Activated CD4-positive, alpha-beta T cell treated with anti-CD3 and anti-CD28 coated beads for 36 hours (primary cell): ENCODE measurements around the gene COL6A6. TPM values are rescaled to one million over a fixed set of nuclear protein-coding genes. Genes with fewer than 3 reads are reported as not detected.

Experiments used
- ATAC-seq: fragments of 200-7000 bp; cut with Tn5 transposase; one replicate; pipeline ENCODE4 v1.10.0; 2021; ENCODE audit warnings: mild to moderate bottlenecking, moderate library complexity
- CTCF ChIA-PET: fragments of 350-600 bp; sonication (Branson Sonifier 250); formaldehyde crosslinking; loops from one replicate; lab custom pipeline; 2021; ENCODE audit warnings: antibody characterized with exemption; lab: Charles Lee
- POLR2A ChIA-PET: fragments of 350-600 bp; sonication (Branson Sonifier 250); formaldehyde crosslinking; loops from one replicate; lab custom pipeline; 2021; ENCODE audit warnings: antibody characterized with exemption, inconsistent platforms; lab: Charles Lee
- DNase-seq: peaks from one replicate; pipeline ENCODE4 v3.0.0-alpha.2; 2020
- H3K27ac Mint-ChIP-seq: one replicate; pipeline ENCODE4 v1.8.0; 2021; ENCODE audit warnings: mixed read lengths
- H3K27me3 Mint-ChIP-seq: one replicate; pipeline ENCODE4 v1.8.0; 2021; ENCODE audit warnings: mixed read lengths
- H3K36me3 Mint-ChIP-seq: one replicate; pipeline ENCODE4 v1.8.0; 2021; ENCODE audit warnings: low read depth, mixed read lengths
- H3K4me1 Mint-ChIP-seq: one replicate; pipeline ENCODE4 v1.8.0; 2021; ENCODE audit warnings: mixed read lengths
- H3K4me3 Mint-ChIP-seq: one replicate; pipeline ENCODE4 v1.8.0; 2021; ENCODE audit warnings: mild to moderate bottlenecking, moderate library complexity, mixed read lengths
- H3K9me3 Mint-ChIP-seq: one replicate; pipeline ENCODE4 v1.8.0; 2021; ENCODE audit warnings: low read depth, mixed read lengths
- intact Hi-C, 2 experiments: fragments of 100-400 bp; cut with DNase I in 1 of 2; cut with micrococcal nuclease in 1 of 2; formaldehyde crosslinking; loops; one replicate each; pipeline versions ENCODE4 v1.14.2 to v1.15.1; 2022 to 2024; cut with DNase I, micrococcal nuclease
- total RNA-seq, 2 experiments: library from RNA; stranded (reverse); gene quantifications; one replicate each; pipeline ENCODE4 v1.2.3, GENCODE V29; 2021

The COL6A6 gene
- not detected for total RNA-seq

DNA sequence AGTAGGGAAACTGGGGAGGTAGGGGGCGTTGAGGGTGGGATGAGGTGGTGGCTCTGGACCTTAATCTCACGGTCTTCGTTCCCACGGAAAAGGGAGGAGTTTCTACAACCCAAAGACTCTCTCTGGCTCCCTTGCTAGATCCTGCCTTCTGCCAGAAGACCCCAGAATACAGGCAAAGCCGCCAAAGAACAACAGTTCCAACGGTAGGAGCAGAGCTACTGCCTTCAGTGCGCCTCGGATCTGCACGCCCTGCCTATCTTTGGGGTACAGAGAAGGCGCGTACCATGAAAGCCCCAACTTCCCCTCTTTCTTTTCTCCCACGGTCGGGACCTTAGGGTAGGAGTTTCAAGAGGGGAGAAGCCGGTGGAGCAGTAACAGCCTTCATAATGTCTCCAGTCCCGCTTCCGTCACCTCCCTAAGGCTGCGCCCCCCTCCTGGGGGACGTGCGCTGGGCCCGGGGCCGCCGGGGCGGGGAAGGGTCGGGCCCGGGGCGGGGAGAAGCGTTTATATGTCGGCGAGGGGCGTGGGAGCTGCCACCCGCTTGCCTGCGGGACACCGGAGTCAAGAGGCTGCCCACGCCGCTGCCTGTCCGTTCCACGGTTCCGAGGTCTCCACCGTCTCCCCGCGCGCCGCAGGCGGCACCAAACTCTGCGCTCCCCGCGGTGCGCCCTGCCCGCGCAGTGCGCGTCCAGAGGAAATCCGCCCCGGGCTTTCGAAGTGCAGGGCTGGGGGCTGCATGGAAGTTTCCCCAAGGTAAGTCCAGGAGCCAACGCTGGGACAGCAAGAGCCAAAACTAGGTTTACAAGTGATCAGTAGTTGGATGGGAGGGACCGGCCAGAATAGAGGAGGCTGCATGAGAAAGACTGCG is at the start of gene COL6A6:
COL6A6 (plus strand) TSS at position 533 of the 868 bp plus-strand sequence. CDS start 43,188 bp downstream, outside the sequence.
- POLR2A ChIA-PET, result no interaction called here
- ATAC-seq (no peak), DNase-seq (no peak)
- Mint-ChIP-seq H3K27ac (no peak within 1 kb of the TSS), H3K4me3 (no peak within 1 kb of the TSS), H3K4me1 (peaks cover 2% of the 10 kb centered on the region), H3K9me3 (no peaks in the 10 kb centered on the region), H3K36me3 (no peaks in the 10 kb centered on the region), H3K27me3 (peaks cover 44% of the 10 kb centered on the region)
- CTCF ChIA-PET, result no interaction called here
- intact Hi-C loops, result no loop called here

DNA sequence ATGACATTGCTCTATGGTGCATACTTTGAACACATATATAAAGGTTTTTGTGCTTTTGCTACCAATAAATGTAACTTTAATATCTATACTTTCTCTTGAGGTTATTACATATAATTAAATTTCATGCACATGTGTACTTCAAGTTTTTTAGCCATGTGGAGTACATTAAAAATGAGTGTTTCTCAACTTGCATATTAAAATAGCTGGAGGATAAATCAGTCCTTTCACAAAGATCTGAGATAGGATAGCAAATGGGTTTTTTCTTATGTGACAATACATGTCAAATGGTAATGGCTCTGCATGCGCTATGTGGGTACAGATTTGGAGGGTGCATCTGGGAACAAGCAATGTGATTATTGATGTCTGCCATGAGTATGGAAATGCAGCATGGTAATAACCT is 48.7 kb upstream of the COL6A6 start:
- no peak for ATAC-seq
- Mint-ChIP-seq H3K9me3 (no peaks in the 10 kb centered on the region), H3K4me1 (no peaks in the 10 kb centered on the region), H3K4me3 (no peak overlapping the region), H3K36me3 (no peaks in the 10 kb centered on the region), H3K27me3 (peaks cover 32% of the 10 kb centered on the region), H3K27ac (no peak overlapping the region)
- CTCF ChIA-PET, result no interaction called here
- intact Hi-C loops, result no loop called here
- POLR2A ChIA-PET, result no interaction called here
- no peak for DNase-seq

DNA sequence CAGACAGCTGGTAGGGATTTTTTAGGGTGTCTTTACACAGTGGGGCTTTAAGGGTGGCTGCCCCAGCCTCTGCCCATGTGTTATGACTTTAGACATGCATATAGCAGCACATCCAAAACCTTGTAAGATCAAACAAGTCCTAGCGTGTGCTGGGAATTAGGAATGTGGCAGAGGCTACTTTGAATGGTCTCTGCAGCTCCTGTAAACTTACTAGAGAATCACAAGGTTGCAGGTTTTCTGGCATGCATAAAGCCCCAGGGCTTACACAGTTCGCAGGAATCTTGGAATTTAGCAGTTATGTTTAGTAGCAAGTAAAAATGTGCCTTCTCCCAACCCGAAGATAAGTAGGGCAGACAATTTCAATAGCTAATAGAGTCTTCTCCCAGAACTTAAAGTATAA is 46.9 kb upstream of the COL6A6 start:
- DNase-seq (no peak), ATAC-seq (no peak)
- no peaks in the 10 kb centered on the region for H3K36me3 Mint-ChIP-seq
- CTCF ChIA-PET, result no interaction called here
- intact Hi-C loops, result no loop called here
- H3K27me3 Mint-ChIP-seq, result peaks cover 29% of the 10 kb centered on the region
- no peaks in the 10 kb centered on the region for H3K9me3 Mint-ChIP-seq
- no peak overlapping the region for H3K27ac Mint-ChIP-seq
- no peak overlapping the region for H3K4me3 Mint-ChIP-seq
- POLR2A ChIA-PET, result no interaction called here
- no peaks in the 10 kb centered on the region for H3K4me1 Mint-ChIP-seq

DNA sequence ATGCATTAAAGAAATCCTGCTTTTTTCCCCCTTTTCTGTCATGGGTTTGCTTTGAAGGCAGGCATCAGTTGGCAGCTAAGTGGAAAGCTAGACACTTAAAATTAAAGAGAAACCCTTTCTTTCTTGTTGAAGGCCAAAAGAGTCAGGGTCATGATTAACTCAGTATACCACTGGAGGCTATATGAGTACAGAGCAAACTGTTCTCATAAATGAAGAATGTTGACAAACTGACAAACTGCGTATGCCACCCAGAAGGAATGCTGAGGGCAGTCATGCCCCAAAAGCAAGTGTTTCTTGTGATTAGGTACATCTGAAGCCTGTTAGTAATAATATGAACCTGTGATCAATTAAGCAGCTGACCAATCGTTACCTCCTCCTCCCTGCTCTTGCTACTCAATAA is 43.6 kb upstream of the COL6A6 start:
- DNase-seq (no peak), ATAC-seq (no peak)
- ChIA-PET POLR2A (no interaction called here), CTCF (no interaction called here)
- intact Hi-C loops, result no loop called here
- Mint-ChIP-seq H3K36me3 (no peaks in the 10 kb centered on the region), H3K9me3 (peaks cover 3% of the 10 kb centered on the region), H3K4me1 (no peaks in the 10 kb centered on the region), H3K4me3 (no peak overlapping the region), H3K27ac (no peak overlapping the region), H3K27me3 (peaks cover 22% of the 10 kb centered on the region)

GRCh38 chr3:130480736-130481135 is 36.2 kb upstream of the COL6A6 start:
- no peaks in the 10 kb centered on the region for H3K36me3 Mint-ChIP-seq
- H3K9me3 Mint-ChIP-seq, result peaks cover 3% of the 10 kb centered on the region
- ChIA-PET CTCF (no interaction called here), POLR2A (no interaction called here)
- no peak for DNase-seq
- H3K27ac Mint-ChIP-seq, result no peak overlapping the region
- ATAC-seq, result no peak
- H3K27me3 Mint-ChIP-seq, result peaks cover 7% of the 10 kb centered on the region
- intact Hi-C loops, result no loop called here
- H3K4me1 Mint-ChIP-seq, result no peaks in the 10 kb centered on the region
- no peak overlapping the region for H3K4me3 Mint-ChIP-seq

- CTCF ChIA-PET, result no interaction called here
- H3K4me3 Mint-ChIP-seq, result no peak overlapping the region
- intact Hi-C loops, result no loop called here
- H3K9me3 Mint-ChIP-seq, result no peaks in the 10 kb centered on the region
- POLR2A ChIA-PET, result no interaction called here
- peaks cover 2% of the 10 kb centered on the region for H3K27me3 Mint-ChIP-seq
- H3K4me1 Mint-ChIP-seq, result no peaks in the 10 kb centered on the region
- no peak overlapping the region for H3K27ac Mint-ChIP-seq
- DNase-seq (no peak), ATAC-seq (no peak)
- H3K36me3 Mint-ChIP-seq, result no peaks in the 10 kb centered on the region
These were observed 28.7 kb upstream of the COL6A6 start for GRCh38 chr3:130488288-130488687.

- Mint-ChIP-seq H3K27ac (no peak overlapping the region), H3K27me3 (peaks cover 3% of the 10 kb centered on the region), H3K36me3 (no peaks in the 10 kb centered on the region), H3K9me3 (no peaks in the 10 kb centered on the region), H3K4me1 (no peaks in the 10 kb centered on the region), H3K4me3 (no peak overlapping the region)
- intact Hi-C loops, result no loop called here
- DNase-seq, result no peak
- ChIA-PET POLR2A (no interaction called here), CTCF (no interaction called here)
- no peak for ATAC-seq
These were observed 28.1 kb upstream of the COL6A6 start for GRCh38 chr3:130488769-130489450.

GRCh38 chr3:130490241-130490640 is 26.7 kb upstream of the COL6A6 start:
- H3K36me3 Mint-ChIP-seq, result no peaks in the 10 kb centered on the region
- peaks cover 7% of the 10 kb centered on the region for H3K27me3 Mint-ChIP-seq
- ATAC-seq (no peak), DNase-seq (no peak)
- H3K9me3 Mint-ChIP-seq, result no peaks in the 10 kb centered on the region
- no peak overlapping the region for H3K4me3 Mint-ChIP-seq
- CTCF ChIA-PET, result no interaction called here
- H3K4me1 Mint-ChIP-seq, result no peaks in the 10 kb centered on the region
- no peak overlapping the region for H3K27ac Mint-ChIP-seq
- intact Hi-C loops, result no loop called here
- POLR2A ChIA-PET, result no interaction called here

DNA sequence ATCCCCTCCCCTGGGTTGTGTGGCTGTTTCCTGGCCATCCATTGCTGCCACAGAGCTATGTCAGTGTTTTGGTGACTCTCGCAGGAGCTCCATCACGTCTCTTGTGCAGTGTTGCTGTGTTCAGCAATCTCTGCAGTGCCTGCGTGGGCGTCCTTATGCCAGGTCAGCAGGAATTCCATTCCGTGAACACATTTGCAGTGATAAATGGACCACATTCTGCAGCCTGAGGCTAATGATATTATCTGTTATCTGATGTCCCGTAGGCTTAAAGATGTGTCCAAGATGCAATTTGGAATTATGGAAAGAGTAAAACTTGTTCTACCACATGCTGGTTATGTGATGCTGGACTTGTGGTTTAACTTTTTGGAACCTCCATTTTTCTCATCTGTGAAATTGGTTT is 25.5 kb upstream of the COL6A6 start:
- no peak overlapping the region for H3K4me3 Mint-ChIP-seq
- DNase-seq (no peak), ATAC-seq (no peak)
- CTCF ChIA-PET, result no interaction called here
- H3K4me1 Mint-ChIP-seq, result no peaks in the 10 kb centered on the region
- no peaks in the 10 kb centered on the region for H3K36me3 Mint-ChIP-seq
- intact Hi-C loops, result no loop called here
- no peak overlapping the region for H3K27ac Mint-ChIP-seq
- H3K9me3 Mint-ChIP-seq, result no peaks in the 10 kb centered on the region
- H3K27me3 Mint-ChIP-seq, result peaks cover 7% of the 10 kb centered on the region
- POLR2A ChIA-PET, result no interaction called here

- Mint-ChIP-seq H3K36me3 (no peaks in the 10 kb centered on the region), H3K4me1 (no peaks in the 10 kb centered on the region), H3K4me3 (no peak overlapping the region), H3K27me3 (peaks cover 22% of the 10 kb centered on the region), H3K27ac (no peak overlapping the region), H3K9me3 (no peaks in the 10 kb centered on the region)
- DNase-seq (no peak), ATAC-seq (no peak)
- intact Hi-C loops, result no loop called here
- ChIA-PET POLR2A (no interaction called here), CTCF (interaction anchor here (0.9 to 1.2 kb wide), 3 partner anchors 10 to 229 kb away, joined by 3 to 4 read pairs (median 3); no protein-coding TSS in a partner anchor)
These were observed 12.3 kb upstream of the COL6A6 start for GRCh38 chr3:130504701-130505100.

DNA sequence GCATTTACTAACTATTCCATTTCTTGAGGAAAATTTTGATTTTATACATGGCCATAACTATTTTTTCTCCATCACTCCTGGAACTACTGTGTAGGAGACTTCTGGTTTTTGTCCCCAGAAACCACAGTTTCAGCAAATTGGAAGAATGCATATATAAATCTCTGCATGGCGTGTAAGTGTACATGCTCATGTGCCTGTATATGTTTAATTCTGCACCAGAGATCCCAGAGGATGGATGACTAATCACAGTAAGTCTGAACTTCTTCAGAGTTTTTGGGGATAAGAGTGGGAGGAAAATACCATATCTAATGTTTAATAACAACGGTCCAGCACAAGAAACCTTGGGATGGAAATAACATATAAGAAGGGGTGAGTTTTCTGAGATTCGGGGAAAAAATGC is 10.9 kb upstream of the COL6A6 start:
- H3K27ac Mint-ChIP-seq, result no peak overlapping the region
- ATAC-seq (no peak), DNase-seq (no peak)
- no peaks in the 10 kb centered on the region for H3K36me3 Mint-ChIP-seq
- ChIA-PET POLR2A (no interaction called here), CTCF (no interaction called here)
- peaks cover 22% of the 10 kb centered on the region for H3K27me3 Mint-ChIP-seq
- intact Hi-C loops, result no loop called here
- H3K9me3 Mint-ChIP-seq, result no peaks in the 10 kb centered on the region
- no peak overlapping the region for H3K4me3 Mint-ChIP-seq
- H3K4me1 Mint-ChIP-seq, result no peaks in the 10 kb centered on the region

GRCh38 chr3:130507746-130508145 is 9.2 kb upstream of the COL6A6 start:
- H3K36me3 Mint-ChIP-seq, result no peaks in the 10 kb centered on the region
- ATAC-seq (no peak), DNase-seq (no peak)
- no peak overlapping the region for H3K27ac Mint-ChIP-seq
- intact Hi-C loops, result no loop called here
- H3K4me3 Mint-ChIP-seq, result no peak overlapping the region
- peaks cover 34% of the 10 kb centered on the region for H3K27me3 Mint-ChIP-seq
- CTCF ChIA-PET, result no interaction called here
- no peaks in the 10 kb centered on the region for H3K9me3 Mint-ChIP-seq
- H3K4me1 Mint-ChIP-seq, result no peaks in the 10 kb centered on the region
- POLR2A ChIA-PET, result no interaction called here
